Upper lobe of right lung (tissue), 1 donor: ENCODE measurements around the gene KCTD16. TPM values are rescaled to one million over a fixed set of nuclear protein-coding genes. Genes with fewer than 3 reads are reported as not detected.

Experiments used
- ATAC-seq: fragments of 200-7000 bp; cut with Tn5 transposase; one replicate; pipeline ENCODE4 v1.9.1; 2020; ENCODE audit warnings: mild to moderate bottlenecking, moderate library complexity
- DNase-seq: peaks from one replicate; pipeline ENCODE4 v3.0.0-alpha.2; 2020
- H3K27ac ChIP-seq: fragments of 200-600 bp; one replicate; pipeline ENCODE4 v1.8.0; 2022
- H3K27me3 ChIP-seq: fragments of 200-600 bp; one replicate; pipeline ENCODE4 v1.8.0; 2022; ENCODE audit warnings: mild to moderate bottlenecking
- H3K36me3 ChIP-seq: fragments of 200-600 bp; one replicate; pipeline ENCODE4 v1.8.0; 2022
- H3K4me1 ChIP-seq: fragments of 200-600 bp; one replicate; pipeline ENCODE4 v1.8.0; 2022
- H3K4me3 ChIP-seq: fragments of 200-600 bp; one replicate; pipeline ENCODE4 v1.8.0; 2022; ENCODE audit warnings: mild to moderate bottlenecking
- H3K9me3 ChIP-seq: fragments of 200-600 bp; one replicate; pipeline ENCODE4 v1.8.0; 2022
- CTCF ChIP-seq: fragments of 200-600 bp; IDR thresholded peaks from one replicate; pipeline ENCODE4 v1.8.0; 2022; ENCODE audit warnings: antibody characterized with exemption
- intact Hi-C: fragments of 100-400 bp; cut with DNase I; formaldehyde crosslinking; loops from one replicate; pipeline ENCODE4 v1.11.0; 2022
- total RNA-seq: library from RNA; stranded (reverse); fragmentation: NEBNext Ultra II Directional; extraction: Animal tissue kit (Norgen Biotek cat#: 25700); gene quantifications from one replicate; pipeline ENCODE4 v1.2.1, GENCODE V29; 2021
- donor health status: DM: no; HTN: yes; CAD: no; lungs with severe emphysema.

The KCTD16 gene
- total RNA-seq, 1 donor from 2014 or later, result 5.1 TPM

GRCh38 chr5:144162686-144163085 is 8.0 kb upstream of the KCTD16 start:
- intact Hi-C loops, result no loop called here
- no peak overlapping the region for H3K4me3 ChIP-seq
- no peaks in the 10 kb centered on the region for H3K4me1 ChIP-seq
- no peaks in the 10 kb centered on the region for H3K27me3 ChIP-seq
- no peak for ATAC-seq
- H3K36me3 ChIP-seq, result peaks cover 72% of the 10 kb centered on the region
- no peaks in the 10 kb centered on the region for H3K9me3 ChIP-seq
- TF ChIP-seq CTCF, result no peak
- DNase-seq, result no peak
- H3K27ac ChIP-seq, result no peak overlapping the region

GRCh38 chr5:144166696-144167095 is 4.0 kb upstream of the KCTD16 start:
- intact Hi-C loops, result no loop called here
- H3K36me3 ChIP-seq, result peaks cover 46% of the 10 kb centered on the region
- H3K4me1 ChIP-seq, result peaks cover 16% of the 10 kb centered on the region

GRCh38 chr5:144167998-144168397 is 2.7 kb upstream of the KCTD16 start:
- H3K27ac ChIP-seq, result no peak overlapping the region
- no peaks in the 10 kb centered on the region for H3K27me3 ChIP-seq
- intact Hi-C loops, result no loop called here
- TF ChIP-seq CTCF, result no peak
- no peak overlapping the region for H3K4me3 ChIP-seq
- no peak for DNase-seq
- H3K4me1 ChIP-seq, result peaks cover 16% of the 10 kb centered on the region
- H3K36me3 ChIP-seq, result peaks cover 33% of the 10 kb centered on the region
- ATAC-seq, result no peak
- H3K9me3 ChIP-seq, result no peaks in the 10 kb centered on the region

More at GRCh38 chr5:144166696-144167095, 4.0 kb upstream of the KCTD16 start:
- no peak for TF ChIP-seq CTCF
- Histone ChIP-seq H3K9me3 (no peaks in the 10 kb centered on the region), H3K27me3 (no peaks in the 10 kb centered on the region), H3K4me3 (no peak overlapping the region), H3K27ac (no peak overlapping the region)
- ATAC-seq (no peak), DNase-seq (no peak)

GRCh38 chr5:144169904-144170275 is 783 bp upstream of the KCTD16 start:
- peaks cover 16% of the 10 kb centered on the region for H3K4me1 ChIP-seq
- intact Hi-C loops, result no loop called here
- peaks cover 14% of the 10 kb centered on the region for H3K36me3 ChIP-seq
- no peak for TF ChIP-seq CTCF
- no peaks in the 10 kb centered on the region for H3K9me3 ChIP-seq
- ATAC-seq (no peak), DNase-seq (no peak)
- H3K4me3 ChIP-seq, result peak overlapping the region; percentile 86
- peak overlapping the region; percentile 92 for H3K27ac ChIP-seq
- no peaks in the 10 kb centered on the region for H3K27me3 ChIP-seq

GRCh38 chr5:144173766-144174165 is 3.1 kb downstream of the KCTD16 start:
- DNase-seq (no peak), ATAC-seq (no peak)
- Histone ChIP-seq H3K27me3 (no peaks in the 10 kb centered on the region), H3K4me1 (peaks cover 8% of the 10 kb centered on the region), H3K27ac (no peak overlapping the region), H3K36me3 (no peaks in the 10 kb centered on the region), H3K9me3 (no peaks in the 10 kb centered on the region), H3K4me3 (no peak overlapping the region)
- intact Hi-C loops, result no loop called here
- no peak for TF ChIP-seq CTCF

GRCh38 chr5:144177548-144177947 is 6.9 kb downstream of the KCTD16 start:
- no peak overlapping the region for H3K27ac ChIP-seq
- no peaks in the 10 kb centered on the region for H3K27me3 ChIP-seq
- no peaks in the 10 kb centered on the region for H3K9me3 ChIP-seq
- no peak overlapping the region for H3K4me3 ChIP-seq
- no peaks in the 10 kb centered on the region for H3K36me3 ChIP-seq
- H3K4me1 ChIP-seq, result no peaks in the 10 kb centered on the region
- no peak for DNase-seq
- TF ChIP-seq CTCF, result no peak
- intact Hi-C loops, result no loop called here
- ATAC-seq, result no peak
